Skin epidermis (tissue), 12 donors: ENCODE measurements around the gene NUCB1.
"Not testable (repeated sequence)": the region's sequence is repeated elsewhere in the genome, so short reads cannot be mapped to it uniquely, and the experiment has no call there.

Experiments
- H3K27ac ChIP-seq, 21 experiments: fragments of 200-600 bp; sonication (generic) in 11 of 21; one replicate each; pipeline ENCODE4 v1.5.0; 2020; ENCODE audit warnings: mild to moderate bottlenecking in 3 of 21, inconsistent platforms in 2 of 21, moderate library complexity in 2 of 21
- H3K4me3 ChIP-seq, 7 experiments: fragments of 200-600 bp; sonication (generic) in 2 of 7; one replicate each; pipeline ENCODE4 v1.5.0; 2020; ENCODE audit warnings: inconsistent platforms in 2 of 7, mild to moderate bottlenecking in 2 of 7, moderate library complexity in 1 of 7

The NUCB1 gene

DNA sequence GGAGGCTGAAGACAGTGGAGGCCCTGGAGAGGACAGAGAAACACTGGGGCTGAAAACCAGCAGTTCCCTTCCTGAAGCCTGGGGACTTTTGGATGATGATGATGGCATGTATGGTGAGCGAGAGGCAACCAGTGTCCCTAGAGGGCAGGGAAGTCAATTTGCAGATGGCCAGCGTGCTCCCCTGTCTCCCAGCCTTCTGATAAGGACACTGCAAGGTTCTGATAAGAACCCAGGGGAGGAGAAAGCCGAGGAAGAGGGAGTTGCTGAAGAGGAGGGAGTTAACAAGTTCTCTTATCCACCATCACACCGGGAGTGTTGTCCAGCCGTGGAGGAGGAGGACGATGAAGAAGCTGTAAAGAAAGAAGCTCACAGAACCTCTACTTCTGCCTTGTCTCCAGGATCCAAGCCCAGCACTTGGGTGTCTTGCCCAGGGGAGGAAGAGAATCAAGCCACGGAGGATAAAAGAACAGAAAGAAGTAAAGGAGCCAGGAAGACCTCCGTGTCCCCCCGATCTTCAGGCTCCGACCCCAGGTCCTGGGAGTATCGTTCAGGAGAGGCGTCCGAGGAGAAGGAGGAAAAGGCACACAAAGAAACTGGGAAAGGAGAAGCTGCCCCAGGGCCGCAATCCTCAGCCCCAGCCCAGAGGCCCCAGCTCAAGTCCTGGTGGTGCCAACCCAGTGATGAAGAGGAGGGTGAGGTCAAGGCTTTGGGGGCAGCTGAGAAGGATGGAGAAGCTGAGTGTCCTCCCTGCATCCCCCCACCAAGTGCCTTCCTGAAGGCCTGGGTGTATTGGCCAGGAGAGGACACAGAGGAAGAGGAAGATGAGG is 26.4 kb upstream of the NUCB1 start:
- peak overlapping the region; percentile 95 to 100 (median 99) for H3K27ac ChIP-seq
- peak overlapping the region; percentile 73 to 100 (median 76) for H3K4me3 ChIP-seq

DNA sequence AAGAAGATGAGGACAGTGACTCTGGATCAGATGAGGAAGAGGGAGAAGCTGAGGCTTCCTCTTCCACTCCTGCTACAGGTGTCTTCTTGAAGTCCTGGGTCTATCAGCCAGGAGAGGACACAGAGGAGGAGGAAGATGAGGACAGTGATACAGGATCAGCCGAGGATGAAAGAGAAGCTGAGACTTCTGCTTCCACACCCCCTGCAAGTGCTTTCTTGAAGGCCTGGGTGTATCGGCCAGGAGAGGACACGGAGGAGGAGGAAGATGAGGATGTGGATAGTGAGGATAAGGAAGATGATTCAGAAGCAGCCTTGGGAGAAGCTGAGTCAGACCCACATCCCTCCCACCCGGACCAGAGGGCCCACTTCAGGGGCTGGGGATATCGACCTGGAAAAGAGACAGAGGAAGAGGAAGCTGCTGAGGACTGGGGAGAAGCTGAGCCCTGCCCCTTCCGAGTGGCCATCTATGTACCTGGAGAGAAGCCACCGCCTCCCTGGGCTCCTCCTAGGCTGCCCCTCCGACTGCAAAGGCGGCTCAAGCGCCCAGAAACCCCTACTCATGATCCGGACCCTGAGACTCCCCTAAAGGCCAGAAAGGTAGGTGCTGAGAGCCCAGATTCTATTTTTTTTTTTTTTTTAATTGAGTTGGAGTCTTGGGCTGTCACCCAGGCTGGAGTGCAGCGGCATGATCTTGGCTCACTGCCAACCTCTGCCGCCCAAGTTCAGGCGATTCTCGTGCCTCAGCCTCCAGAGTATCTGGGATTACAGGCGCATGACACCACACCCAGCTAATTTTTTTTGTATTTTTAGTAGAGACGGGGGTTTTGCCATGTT is 25.6 kb upstream of the NUCB1 start:
- peak overlapping the region; percentile 73 to 100 (median 76) for H3K4me3 ChIP-seq
- H3K27ac ChIP-seq, result peak overlapping the region in 20 of 21 experiments; percentile 95 to 100 (median 99)

- peak overlapping the region in 6 of 7 experiments; percentile 73 to 100 (median 84) for H3K4me3 ChIP-seq
- H3K27ac ChIP-seq, result peak overlapping the region in 20 of 21 experiments; percentile 95 to 100 (median 99)
Observed at GRCh38 chr19:48876043-48876981, 23.8 kb upstream of the NUCB1 start.

DNA sequence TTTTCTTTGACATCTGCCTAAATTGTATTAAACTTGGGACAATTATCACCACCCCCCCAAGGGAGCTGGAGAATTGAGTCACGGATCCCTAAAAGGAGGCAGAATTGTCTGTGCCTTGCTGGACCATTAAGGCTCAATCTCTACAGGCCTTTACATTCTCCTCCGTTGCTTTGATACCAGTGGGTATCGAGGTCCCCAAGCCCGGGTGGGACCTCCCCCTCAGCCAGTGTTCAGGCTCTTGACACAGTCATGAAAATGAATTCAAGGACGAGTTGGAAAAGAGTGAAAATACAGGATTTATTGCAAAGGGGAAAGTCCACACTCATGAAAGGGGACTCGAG is 22.3 kb upstream of the NUCB1 start:
- H3K27ac ChIP-seq, result peak overlapping the region in 7 of 21 experiments; percentile 5 to 32 (median 17)
- no peak overlapping the region for H3K4me3 ChIP-seq

DNA sequence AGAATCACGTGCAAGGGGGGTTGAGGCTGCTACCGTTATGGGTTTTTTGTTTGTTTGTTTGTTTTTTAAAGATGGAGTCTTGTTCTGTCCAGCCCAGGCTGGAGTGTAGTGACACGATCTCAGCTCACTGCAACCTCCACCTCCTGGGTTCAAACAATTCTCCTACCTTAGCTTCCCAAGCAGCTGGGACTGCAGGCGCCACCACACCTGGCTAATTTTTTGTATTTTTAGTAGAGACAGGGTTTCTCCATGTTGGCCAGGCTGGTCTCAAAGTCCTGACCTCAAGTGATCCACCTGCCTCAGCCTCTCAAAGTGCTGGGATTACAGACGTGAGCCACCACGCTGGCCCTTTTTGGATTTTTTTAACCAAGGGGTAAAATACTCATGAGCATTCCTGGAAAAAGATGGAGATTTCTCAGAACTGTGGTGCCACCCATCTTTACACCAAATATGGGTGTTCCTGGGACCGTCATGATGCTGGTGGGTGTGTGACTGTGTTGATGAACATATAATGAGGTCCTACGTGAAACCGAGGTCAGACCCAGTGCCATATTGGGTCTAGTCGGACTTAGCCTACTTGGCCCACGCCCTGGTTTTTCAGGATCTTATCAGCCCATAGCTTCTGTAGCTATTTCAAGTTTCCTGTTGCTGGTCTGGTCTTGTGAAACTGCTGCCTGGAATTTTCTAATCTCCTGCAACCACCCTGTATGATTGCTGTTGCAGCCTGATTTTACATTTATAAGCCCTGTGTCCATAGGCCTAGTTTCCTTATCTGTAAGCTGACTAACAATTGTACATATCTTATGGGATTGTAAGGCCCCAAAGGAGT is 21.7 kb upstream of the NUCB1 start:
- Histone ChIP-seq H3K4me3 (no peak overlapping the region), H3K27ac (peak overlapping the region in 8 of 21 experiments; percentile 5 to 66 (median 18))

- Histone ChIP-seq H3K27ac (peak overlapping the region in 3 of 21 experiments; percentile 23 to 66 (median 30)), H3K4me3 (no peak overlapping the region)
Observed at GRCh38 chr19:48879025-48879637, 21.0 kb upstream of the NUCB1 start.

- not testable (repeated sequence) for H3K4me3 ChIP-seq
- H3K27ac ChIP-seq, result peak overlapping the region in 2 of 21 experiments; percentile 42 to 66
Observed at GRCh38 chr19:48879696-48880095, 20.4 kb upstream of the NUCB1 start.

- H3K27ac ChIP-seq, result peak overlapping the region in 6 of 21 experiments; percentile 3 to 46 (median 24)
- H3K4me3 ChIP-seq, result no peak overlapping the region
Observed at GRCh38 chr19:48881741-48882657, 18.1 kb upstream of the NUCB1 start.

- Histone ChIP-seq H3K4me3 (no peak overlapping the region), H3K27ac (no peak overlapping the region)
Observed at GRCh38 chr19:48883726-48884125, 16.4 kb upstream of the NUCB1 start.

DNA sequence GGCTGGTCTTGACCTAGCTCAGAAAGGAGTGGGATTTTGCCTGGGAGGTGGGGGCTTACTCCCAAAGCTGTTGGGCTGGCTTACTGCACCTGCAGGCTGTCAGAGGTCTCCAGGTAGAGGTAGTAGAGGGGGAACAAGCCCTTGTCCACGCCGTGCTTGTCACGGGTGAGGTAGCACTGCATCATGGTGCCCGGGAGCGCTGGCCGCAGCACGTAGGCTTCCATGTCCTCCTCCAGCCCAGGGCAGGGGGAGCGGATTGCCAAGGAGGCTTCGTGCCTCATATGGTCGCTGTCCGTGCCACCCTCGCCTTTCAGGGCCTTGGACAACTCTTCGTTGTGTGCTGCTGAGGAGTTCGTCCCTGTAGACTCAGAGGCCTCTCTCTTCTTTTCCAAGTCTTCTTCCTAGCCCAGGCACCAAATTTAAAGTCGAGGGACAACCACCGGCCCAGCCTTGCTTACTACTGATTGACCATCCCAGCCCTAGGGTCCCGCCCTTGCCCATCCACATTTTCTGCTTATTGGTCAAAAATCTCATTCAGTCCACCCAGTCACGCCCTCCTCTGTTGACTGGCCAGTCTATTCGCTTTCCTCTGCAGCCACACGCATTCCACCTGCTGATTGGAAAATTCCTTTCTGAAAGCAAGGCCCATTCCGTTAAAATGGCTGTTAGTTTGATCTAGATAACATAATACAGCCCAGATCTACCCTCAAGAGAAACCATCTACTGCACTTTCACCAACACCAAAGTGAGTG is 12.1 kb upstream of the NUCB1 start:
- no peak overlapping the region for H3K4me3 ChIP-seq
- H3K27ac ChIP-seq, result no peak overlapping the region

DNA sequence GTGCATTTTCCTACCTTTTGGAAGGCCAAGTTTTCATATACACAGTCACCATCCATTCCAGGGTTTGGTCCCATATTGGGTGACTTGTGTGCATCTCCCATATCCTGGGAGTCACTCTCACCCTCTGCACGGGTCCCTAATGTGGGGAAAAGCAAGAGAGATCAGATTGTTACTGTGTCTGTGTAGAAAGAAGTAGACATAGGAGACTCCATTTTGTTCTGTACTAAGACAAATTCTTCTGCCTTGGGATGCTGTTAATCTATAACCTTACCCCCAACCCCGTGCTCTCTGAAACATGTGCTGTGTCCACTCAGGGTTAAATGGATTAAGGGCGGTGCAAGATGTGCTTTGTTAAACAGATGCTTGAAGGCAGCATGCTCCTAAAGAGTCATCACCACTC is 10.6 kb upstream of the NUCB1 start:
- not testable (repeated sequence) for H3K27ac ChIP-seq, H3K4me3 ChIP-seq

GRCh38 chr19:48890551-48890950 is 9.6 kb upstream of the NUCB1 start:
- Histone ChIP-seq H3K4me3 (no peak overlapping the region), H3K27ac (no peak overlapping the region)

GRCh38 chr19:48895226-48895625 is 4.9 kb upstream of the NUCB1 start:
- no peak overlapping the region for H3K27ac ChIP-seq
- no peak overlapping the region for H3K4me3 ChIP-seq

GRCh38 chr19:48896191-48896720 is 3.9 kb upstream of the NUCB1 start:
- peak overlapping the region in 10 of 21 experiments; percentile 4 to 55 (median 42) for H3K27ac ChIP-seq
- H3K4me3 ChIP-seq, result peak overlapping the region in 4 of 7 experiments; percentile 18 to 37 (median 28)

- H3K27ac ChIP-seq, result no peak overlapping the region
- no peak overlapping the region for H3K4me3 ChIP-seq
Observed at GRCh38 chr19:48897181-48897580, 2.9 kb upstream of the NUCB1 start.

GRCh38 chr19:48899386-48899749 is 744 bp upstream of the NUCB1 start:
- Histone ChIP-seq H3K27ac (peak overlapping the region in 19 of 21 experiments; percentile 54 to 97 (median 90)), H3K4me3 (peak overlapping the region; percentile 72 to 98 (median 78))
